ENCODE measurements around the gene TMEM38A.

Gene TMEM38A

DNA sequence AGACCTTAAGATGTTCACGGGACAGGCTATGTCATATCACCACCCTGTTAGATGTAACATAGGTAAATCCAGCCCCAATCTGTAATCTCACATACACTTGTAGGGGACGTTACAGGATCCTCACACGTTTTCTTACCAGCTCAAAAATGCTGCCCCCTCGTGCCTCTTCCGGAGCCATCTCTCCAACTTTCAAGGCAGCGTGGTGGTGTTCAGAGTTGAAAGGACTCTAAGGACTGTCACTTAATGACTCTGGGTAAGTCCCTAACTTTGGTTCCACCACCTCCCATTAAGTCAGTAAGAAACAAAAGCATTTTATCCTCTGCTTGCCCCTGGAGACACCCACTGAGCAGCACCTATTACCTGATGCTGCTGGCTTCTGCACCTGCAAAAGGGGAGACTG, 37.4 kb upstream of the TMEM38A start:
- 97 to 100% methylated on average over 5 of the region's 6 CpGs for WGBS, 2 experiments (ENCODE audit: insufficient coverage in 2 of 2)
- Histone ChIP-seq H3K9me3 (ENCODE audit: control insufficient read depth, low read length) (no peaks in the 10 kb centered on the region), H3K4me3 (ENCODE audit: extremely low read depth, insufficient read depth, low read length, poor library complexity, severe bottlenecking) (no peak overlapping the region), H3K36me3 (ENCODE audit: control insufficient read depth, insufficient read depth, low read length) (peaks cover 28% of the 10 kb centered on the region), H3K27ac (ENCODE audit: low read depth, low read length, severe bottlenecking) (no peak overlapping the region), H3K4me1 (ENCODE audit: control insufficient read depth, insufficient read depth, low read length, poor library complexity, severe bottlenecking) (peaks cover 13% of the 10 kb centered on the region)

DNA sequence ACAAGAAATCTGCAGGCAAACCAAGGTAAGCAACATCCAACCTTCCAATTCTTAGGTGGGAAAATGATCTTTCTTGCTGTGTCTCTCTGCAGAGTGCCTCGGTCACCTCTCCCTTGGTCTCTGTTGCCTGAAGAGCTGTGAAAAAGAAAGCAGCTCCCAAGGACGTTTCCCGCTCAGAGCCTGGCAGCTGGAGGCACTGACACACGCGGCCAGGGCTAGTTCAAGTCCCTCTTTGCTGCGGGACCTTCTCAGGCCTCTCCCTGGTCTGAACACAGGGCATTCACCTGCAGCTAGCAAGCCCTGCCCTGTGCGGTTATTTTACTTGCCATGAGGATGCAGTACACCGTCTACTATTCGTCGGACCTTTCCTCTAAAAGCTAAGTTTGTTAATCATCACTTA, 36.7 kb upstream of the TMEM38A start:
- Histone ChIP-seq H3K4me3 (ENCODE audit: extremely low read depth, insufficient read depth, low read length, poor library complexity, severe bottlenecking) (no peak overlapping the region), H3K36me3 (ENCODE audit: control insufficient read depth, insufficient read depth, low read length) (peaks cover 28% of the 10 kb centered on the region), H3K4me1 (ENCODE audit: control insufficient read depth, insufficient read depth, low read length, poor library complexity, severe bottlenecking) (peaks cover 13% of the 10 kb centered on the region), H3K9me3 (ENCODE audit: control insufficient read depth, low read length) (no peaks in the 10 kb centered on the region), H3K27ac (ENCODE audit: low read depth, low read length, severe bottlenecking) (no peak overlapping the region)
- 93% methylated on average over 9 to 10 of the region's 10 CpGs for WGBS, 2 experiments (ENCODE audit: insufficient coverage in 2 of 2)

DNA sequence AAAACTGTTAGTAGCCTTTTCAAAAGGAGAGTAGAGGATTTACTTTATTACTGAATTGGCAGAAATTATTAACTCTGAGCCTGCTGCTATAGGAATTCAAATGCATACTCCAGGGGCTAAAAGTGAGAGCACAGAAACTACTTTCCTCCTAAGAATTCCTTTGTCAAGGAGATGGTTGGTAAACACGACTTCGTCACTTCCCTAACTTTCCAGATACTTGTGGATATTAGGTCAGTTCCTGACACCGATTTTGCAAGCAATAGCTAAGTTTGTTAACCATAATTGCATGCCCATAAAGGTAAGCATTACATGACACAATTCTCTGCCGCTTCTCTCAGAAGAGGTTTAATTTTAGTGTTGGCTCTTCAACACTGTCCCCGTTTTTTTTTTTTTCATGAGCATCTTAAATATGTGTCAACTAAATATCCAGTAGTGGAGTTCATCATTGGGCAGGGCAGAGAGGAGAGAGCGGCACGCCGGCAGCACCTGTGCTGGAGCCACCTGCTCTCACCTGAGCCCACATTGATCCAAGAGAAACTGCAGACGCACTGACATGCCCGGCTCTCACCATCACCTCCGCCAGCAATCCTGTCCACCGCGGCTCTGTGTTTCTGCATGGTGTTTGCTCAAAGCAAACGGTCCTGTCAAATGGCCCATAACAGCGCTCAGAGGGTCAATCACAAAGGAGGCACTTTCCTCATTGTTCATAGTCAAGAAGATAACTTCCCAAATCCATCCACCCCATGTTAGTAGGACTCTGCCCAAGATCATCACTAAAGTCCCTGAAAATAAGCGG, 35.6 kb upstream of the TMEM38A start:
- H3K4me3 ChIP-seq (ENCODE audit: extremely low read depth, insufficient read depth, low read length, poor library complexity, severe bottlenecking): no peak overlapping the region
- H3K4me1 ChIP-seq (ENCODE audit: control insufficient read depth, insufficient read depth, low read length, poor library complexity, severe bottlenecking): peaks cover 13% of the 10 kb centered on the region
- peaks cover 33% of the 10 kb centered on the region for H3K36me3 ChIP-seq (ENCODE audit: control insufficient read depth, insufficient read depth, low read length)
- H3K27ac ChIP-seq (ENCODE audit: low read depth, low read length, severe bottlenecking): no peak overlapping the region
- WGBS, 2 experiments (ENCODE audit: insufficient coverage in 2 of 2): 88 to 90% methylated on average over 13 to 14 of the region's 16 CpGs
- no peaks in the 10 kb centered on the region for H3K9me3 ChIP-seq (ENCODE audit: control insufficient read depth, low read length)

DNA sequence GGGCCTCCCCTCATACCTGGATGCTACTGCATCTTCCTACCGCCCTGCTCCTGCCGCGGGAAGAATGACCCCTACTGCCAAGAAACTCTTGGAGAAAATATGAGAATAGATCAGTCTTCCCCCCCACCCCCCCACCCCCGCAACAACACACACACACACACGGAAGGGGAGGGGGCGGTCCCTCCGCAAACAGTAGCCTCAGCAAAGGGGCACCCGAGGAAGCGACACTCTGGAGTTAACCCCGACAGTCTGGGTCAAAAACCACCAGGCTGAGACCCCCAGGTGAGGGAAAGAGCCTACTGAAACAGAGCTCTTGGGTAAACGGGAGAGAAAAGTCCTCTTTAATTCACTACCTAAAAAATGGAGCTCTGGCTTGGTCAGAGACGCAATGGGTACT, 34.1 kb upstream of the TMEM38A start:
- H3K4me1 ChIP-seq (ENCODE audit: control insufficient read depth, insufficient read depth, low read length, poor library complexity, severe bottlenecking): peaks cover 13% of the 10 kb centered on the region
- no peaks in the 10 kb centered on the region for H3K9me3 ChIP-seq (ENCODE audit: control insufficient read depth, low read length)
- peak overlapping the region; percentile 53 for H3K27ac ChIP-seq (ENCODE audit: low read depth, low read length, severe bottlenecking)
- 0 to 12% methylated on average over 4 of the region's 12 CpGs for WGBS, 2 experiments (ENCODE audit: insufficient coverage in 2 of 2)
- peaks cover 42% of the 10 kb centered on the region for H3K36me3 ChIP-seq (ENCODE audit: control insufficient read depth, insufficient read depth, low read length)
- peak overlapping the region; percentile 96 for H3K4me3 ChIP-seq (ENCODE audit: extremely low read depth, insufficient read depth, low read length, poor library complexity, severe bottlenecking)

DNA sequence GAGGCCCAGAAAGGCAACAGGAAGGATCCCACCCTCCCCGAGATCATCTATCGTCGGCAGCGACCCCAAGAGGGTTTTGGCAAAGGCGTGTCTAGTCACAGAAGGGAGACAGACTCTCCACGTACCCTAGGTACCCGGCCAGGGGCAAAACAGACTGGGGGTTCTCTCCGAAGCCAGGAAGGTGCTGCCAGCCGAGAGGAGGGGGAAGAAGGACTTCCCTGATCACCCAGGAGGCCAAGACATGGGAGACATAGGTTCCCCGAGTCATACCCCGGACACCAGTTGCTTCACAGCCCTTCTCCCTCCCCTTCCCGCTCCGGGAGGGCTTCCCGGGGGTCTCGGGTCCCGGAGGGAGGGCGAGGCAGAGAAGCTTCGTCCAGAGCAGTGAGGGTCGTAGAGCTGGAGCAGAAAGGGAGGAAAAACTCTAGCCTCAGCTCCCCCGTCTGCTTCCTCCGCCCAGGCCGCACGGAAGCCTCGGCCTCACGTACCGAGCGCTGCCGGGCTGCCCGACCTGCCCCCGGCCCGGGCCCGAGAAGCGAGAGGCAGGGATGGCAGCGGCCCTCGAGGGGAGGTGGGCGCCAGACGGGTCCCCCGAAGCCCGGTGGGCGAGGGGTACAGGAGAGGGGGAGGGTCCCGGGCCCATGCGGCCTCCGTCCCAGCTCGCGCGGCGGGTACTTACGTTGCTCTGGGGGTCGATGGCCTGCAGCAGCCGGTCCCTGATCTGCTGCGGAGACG, 33.6 kb upstream of the TMEM38A start:
- 0 to 1% methylated on average over 27 to 31 of the region's 52 CpGs for WGBS, 2 experiments (ENCODE audit: insufficient coverage in 2 of 2)
- peaks cover 13% of the 10 kb centered on the region for H3K4me1 ChIP-seq (ENCODE audit: control insufficient read depth, insufficient read depth, low read length, poor library complexity, severe bottlenecking)
- H3K4me3 ChIP-seq (ENCODE audit: extremely low read depth, insufficient read depth, low read length, poor library complexity, severe bottlenecking): peak overlapping the region; percentile 96
- peaks cover 46% of the 10 kb centered on the region for H3K36me3 ChIP-seq (ENCODE audit: control insufficient read depth, insufficient read depth, low read length)
- peak overlapping the region; percentile 53 for H3K27ac ChIP-seq (ENCODE audit: low read depth, low read length, severe bottlenecking)
- no peaks in the 10 kb centered on the region for H3K9me3 ChIP-seq (ENCODE audit: control insufficient read depth, low read length)

DNA sequence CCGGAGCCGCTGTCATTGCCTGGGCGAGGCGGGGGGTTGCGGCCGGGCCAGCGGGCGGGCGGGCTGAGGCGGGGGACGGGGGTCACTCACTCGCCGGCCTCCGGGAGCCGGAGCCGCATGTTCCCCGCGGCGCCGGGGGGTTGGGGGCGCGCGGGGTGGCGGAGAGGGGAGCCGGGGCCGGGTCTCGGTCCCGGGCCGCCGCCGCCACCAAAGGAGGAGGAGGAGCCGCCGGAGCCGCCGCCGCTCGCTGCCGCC, 33.1 kb upstream of the TMEM38A start:
- Histone ChIP-seq H3K4me3 (ENCODE audit: extremely low read depth, insufficient read depth, low read length, poor library complexity, severe bottlenecking) (peak overlapping the region; percentile 96), H3K9me3 (ENCODE audit: control insufficient read depth, low read length) (no peaks in the 10 kb centered on the region), H3K27ac (ENCODE audit: low read depth, low read length, severe bottlenecking) (peak overlapping the region; percentile 53), H3K4me1 (ENCODE audit: control insufficient read depth, insufficient read depth, low read length, poor library complexity, severe bottlenecking) (peaks cover 13% of the 10 kb centered on the region), H3K36me3 (ENCODE audit: control insufficient read depth, insufficient read depth, low read length) (peaks cover 51% of the 10 kb centered on the region)
- 0% methylated on average over 24 of the region's 38 CpGs; no CpG with 5 or more reads in 1 of the 2 experiments for WGBS, 2 experiments (ENCODE audit: insufficient coverage in 2 of 2)

- H3K36me3 ChIP-seq (ENCODE audit: control insufficient read depth, insufficient read depth, low read length): peaks cover 56% of the 10 kb centered on the region
- H3K4me3 ChIP-seq (ENCODE audit: extremely low read depth, insufficient read depth, low read length, poor library complexity, severe bottlenecking): peak within 1 kb of the TSS; percentile 96
- no peaks in the 10 kb centered on the region for H3K9me3 ChIP-seq (ENCODE audit: control insufficient read depth, low read length)
- peak within 1 kb of the TSS; percentile 90 for H3K27ac ChIP-seq (ENCODE audit: low read depth, low read length, severe bottlenecking)
- 0 to 1% methylated on average over 69 to 97 of the region's 98 CpGs for WGBS, 2 experiments (ENCODE audit: insufficient coverage in 2 of 2)
- peaks cover 13% of the 10 kb centered on the region for H3K4me1 ChIP-seq (ENCODE audit: control insufficient read depth, insufficient read depth, low read length, poor library complexity, severe bottlenecking)
Observed at GRCh38 chr19:16628183-16628983, 32.6 kb upstream of the TMEM38A start, which contains the start of gene MED26. TSS of gene MED26 (minus strand) at chr19:16628204. CDS start at chr19:16627943, 261 bp downstream.

DNA sequence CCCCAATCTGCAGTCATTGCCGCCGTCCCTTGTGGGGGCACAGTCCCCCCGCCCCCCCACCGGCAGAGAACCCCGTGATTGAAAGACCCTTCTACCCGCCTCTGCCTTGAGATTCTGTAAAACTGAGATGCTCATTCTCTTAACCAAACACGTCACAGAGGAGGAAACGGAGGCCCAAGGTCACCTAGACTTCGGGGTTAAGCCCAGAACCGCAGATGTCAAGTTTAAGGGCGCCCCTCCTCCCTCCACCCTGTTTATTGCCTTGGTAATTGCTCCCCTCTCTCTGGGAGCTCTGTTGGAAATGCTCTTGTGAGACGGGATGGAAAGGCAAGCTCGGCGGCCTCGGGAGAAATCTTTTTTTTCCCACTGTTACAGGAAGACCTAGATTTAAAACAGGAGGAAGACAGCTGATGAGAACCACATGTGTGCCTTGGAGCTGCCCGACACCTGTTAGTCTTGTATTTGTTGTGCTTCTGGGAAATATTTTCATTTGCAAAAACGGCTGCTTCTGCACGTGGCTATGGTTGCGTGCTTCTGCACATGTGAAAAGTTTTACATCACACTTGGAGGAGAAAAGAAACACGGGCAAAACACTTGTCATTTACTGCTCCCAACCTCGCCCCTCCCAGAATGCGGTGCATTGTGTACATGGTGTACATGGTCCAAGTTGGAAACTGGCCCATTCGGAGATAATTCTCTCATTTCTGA, 31.8 kb upstream of the TMEM38A start:
- 28 to 44% methylated on average over 12 to 15 of the region's 23 CpGs for WGBS, 2 experiments (ENCODE audit: insufficient coverage in 2 of 2)
- H3K9me3 ChIP-seq (ENCODE audit: control insufficient read depth, low read length): no peaks in the 10 kb centered on the region
- peaks cover 56% of the 10 kb centered on the region for H3K36me3 ChIP-seq (ENCODE audit: control insufficient read depth, insufficient read depth, low read length)
- H3K27ac ChIP-seq (ENCODE audit: low read depth, low read length, severe bottlenecking): peak overlapping the region; percentile 90
- peaks cover 13% of the 10 kb centered on the region for H3K4me1 ChIP-seq (ENCODE audit: control insufficient read depth, insufficient read depth, low read length, poor library complexity, severe bottlenecking)
- peak overlapping the region; percentile 96 for H3K4me3 ChIP-seq (ENCODE audit: extremely low read depth, insufficient read depth, low read length, poor library complexity, severe bottlenecking)

- 90 to 98% methylated on average over 5 of the region's 6 CpGs for WGBS, 2 experiments (ENCODE audit: insufficient coverage in 2 of 2)
- Histone ChIP-seq H3K27ac (ENCODE audit: low read depth, low read length, severe bottlenecking) (no peak overlapping the region), H3K4me3 (ENCODE audit: extremely low read depth, insufficient read depth, low read length, poor library complexity, severe bottlenecking) (no peak overlapping the region), H3K4me1 (ENCODE audit: control insufficient read depth, insufficient read depth, low read length, poor library complexity, severe bottlenecking) (peaks cover under 1% of the 10 kb centered on the region), H3K9me3 (ENCODE audit: control insufficient read depth, low read length) (no peaks in the 10 kb centered on the region), H3K36me3 (ENCODE audit: control insufficient read depth, insufficient read depth, low read length) (peaks cover 46% of the 10 kb centered on the region)
Observed at GRCh38 chr19:16631465-16631864, 29.5 kb upstream of the TMEM38A start.

GRCh38 chr19:16637535-16637934, 23.4 kb upstream of the TMEM38A start:
- peaks cover 71% of the 10 kb centered on the region for H3K36me3 ChIP-seq (ENCODE audit: control insufficient read depth, insufficient read depth, low read length)
- no peak overlapping the region for H3K4me3 ChIP-seq (ENCODE audit: extremely low read depth, insufficient read depth, low read length, poor library complexity, severe bottlenecking)
- no peaks in the 10 kb centered on the region for H3K4me1 ChIP-seq (ENCODE audit: control insufficient read depth, insufficient read depth, low read length, poor library complexity, severe bottlenecking)
- no peak overlapping the region for H3K27ac ChIP-seq (ENCODE audit: low read depth, low read length, severe bottlenecking)
- H3K9me3 ChIP-seq (ENCODE audit: control insufficient read depth, low read length): no peaks in the 10 kb centered on the region
